Measurements from ENCODE around the gene DTX3L.

DNA sequence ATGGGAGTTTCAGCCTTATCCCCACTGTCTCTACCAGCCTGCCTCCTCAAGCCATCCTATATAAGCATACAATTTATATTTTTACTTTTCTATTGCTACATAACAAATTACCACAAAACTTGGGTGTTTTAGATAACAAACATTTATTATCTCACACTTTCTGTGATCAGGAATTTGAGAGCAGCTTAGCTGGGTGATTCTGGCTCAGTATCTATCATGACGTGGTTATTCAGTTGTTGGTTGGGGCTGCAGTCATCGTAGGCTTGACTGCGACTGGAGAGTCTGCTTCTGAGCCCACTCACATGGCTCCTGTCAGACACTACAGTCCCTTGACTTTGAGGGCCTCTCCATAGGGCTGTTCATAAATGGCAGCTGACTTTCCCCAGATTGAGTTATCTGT is 34.0 kb downstream of the DTX3L start:
- TF ChIP-seq, protein P1, sequence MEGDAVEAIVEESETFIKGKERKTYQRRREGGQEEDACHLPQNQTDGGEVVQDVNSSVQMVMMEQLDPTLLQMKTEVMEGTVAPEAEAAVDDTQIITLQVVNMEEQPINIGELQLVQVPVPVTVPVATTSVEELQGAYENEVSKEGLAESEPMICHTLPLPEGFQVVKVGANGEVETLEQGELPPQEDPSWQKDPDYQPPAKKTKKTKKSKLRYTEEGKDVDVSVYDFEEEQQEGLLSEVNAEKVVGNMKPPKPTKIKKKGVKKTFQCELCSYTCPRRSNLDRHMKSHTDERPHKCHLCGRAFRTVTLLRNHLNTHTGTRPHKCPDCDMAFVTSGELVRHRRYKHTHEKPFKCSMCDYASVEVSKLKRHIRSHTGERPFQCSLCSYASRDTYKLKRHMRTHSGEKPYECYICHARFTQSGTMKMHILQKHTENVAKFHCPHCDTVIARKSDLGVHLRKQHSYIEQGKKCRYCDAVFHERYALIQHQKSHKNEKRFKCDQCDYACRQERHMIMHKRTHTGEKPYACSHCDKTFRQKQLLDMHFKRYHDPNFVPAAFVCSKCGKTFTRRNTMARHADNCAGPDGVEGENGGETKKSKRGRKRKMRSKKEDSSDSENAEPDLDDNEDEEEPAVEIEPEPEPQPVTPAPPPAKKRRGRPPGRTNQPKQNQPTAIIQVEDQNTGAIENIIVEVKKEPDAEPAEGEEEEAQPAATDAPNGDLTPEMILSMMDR (IDR thresholded peaks at IDR 0.05) = no peak
- no peak for TF ChIP-seq EP300 (IDR thresholded peaks at IDR 0.05)
- no peak for TF ChIP-seq POLR2A (IDR thresholded peaks at IDR 0.05)
